ENCODE data around the gene PTF1A.

DNA sequence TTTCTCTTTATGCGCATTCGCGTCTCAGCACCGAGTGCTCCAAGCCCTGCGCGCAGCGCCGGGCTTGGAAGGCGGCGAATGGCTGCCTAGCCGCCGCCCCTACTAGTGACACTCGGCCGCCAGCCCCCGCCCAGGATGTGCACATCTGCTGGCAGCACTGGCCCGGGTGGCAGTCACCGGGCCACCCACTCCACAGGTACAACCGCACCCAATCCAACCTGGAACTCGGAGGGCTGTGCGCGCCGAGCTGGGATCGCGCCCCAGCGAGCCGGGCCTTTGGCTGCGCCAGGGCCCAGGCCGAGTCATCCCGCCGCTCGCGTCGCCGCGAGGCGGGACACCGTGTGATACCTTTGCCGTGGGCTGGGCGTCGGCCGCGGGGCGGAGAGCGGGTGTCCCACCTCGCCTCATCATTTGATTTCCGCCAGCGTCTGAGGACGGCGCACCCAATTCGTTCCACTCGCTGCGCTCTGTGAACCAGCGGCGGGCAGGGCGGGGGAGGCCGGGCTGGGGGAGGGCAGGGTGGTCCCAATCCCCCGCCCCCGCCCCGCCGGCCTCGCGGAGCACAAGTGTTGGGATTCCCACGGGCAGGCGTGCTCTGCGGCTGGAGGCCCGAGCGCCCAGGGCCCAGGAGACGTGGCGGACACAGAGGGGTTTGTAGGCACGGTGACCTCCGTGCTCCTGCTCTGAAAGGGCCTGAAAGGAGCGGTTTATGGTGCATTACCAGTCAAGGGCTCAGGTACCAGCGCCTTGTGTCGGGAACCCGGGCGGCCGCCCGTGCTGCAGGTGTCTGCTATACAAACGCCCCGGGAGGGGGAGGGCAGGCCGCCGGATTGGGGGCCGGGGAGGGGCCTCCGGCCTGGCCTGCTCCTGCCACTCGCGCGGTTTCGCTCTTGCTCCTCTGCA lies 17.8 kb upstream of the PTF1A start:
- TF ChIP-seq CTCF (IDR thresholded peaks at IDR 0.05) (no peak), POLR2A (IDR thresholded peaks at IDR 0.05) (no peak)

Measured in esophagus squamous epithelium (tissue), 4 donors.